ENCODE data around the gene YY1. TPM values are rescaled to one million over a fixed set of nuclear protein-coding genes. Genes with fewer than 3 reads are reported as not detected.

The YY1 gene
- total and polyA plus RNA-seq, 2 of the 8 experiments (the other 6 are each of a cell fraction or from before 2014, with no cell fraction given), result 26.4 to 106 TPM

GRCh38 chr14:100243020-100243419, 4.1 kb downstream of the YY1 start:
- Histone ChIP-seq H3K9ac (replicated peaks in 1 of 4; ENCODE audit: extremely low read depth in 1 of 4, low read depth in 3 of 4, low read length in 3 of 4) (no peak overlapping the region), H3K14ac (ENCODE audit: insufficient read length) (no peak overlapping the region), H3K79me1 (ENCODE audit: low read depth, low read length) (peaks cover 3% of the 10 kb centered on the region), H2AFZ (ENCODE audit: low read length) (no peak overlapping the region), H3K23ac (ENCODE audit: insufficient read length) (no peak overlapping the region), H2BK20ac (ENCODE audit: low read length) (no peak overlapping the region), H3K56ac (replicated peaks; ENCODE audit: insufficient read length, low read depth, low read length) (no peak overlapping the region), H3K4me3 (ENCODE audit: extremely low read depth in 1 of 4, insufficient read depth in 2 of 4, low read depth in 3 of 4, low read length in 4 of 4) (no peak overlapping the region), H3K79me2 (ENCODE audit: control insufficient read depth in 1 of 2, insufficient read depth in 2 of 2, low read length in 2 of 2) (peaks cover 60 to 83% of the 10 kb centered on the region in 2 experiments), H3K27ac (ENCODE audit: low read depth, low read length) (no peak overlapping the region), H3K18ac (ENCODE audit: extremely low read depth, low read length) (no peak overlapping the region), H3K4ac (replicated peaks; ENCODE audit: insufficient read length, low read depth, low read length) (no peak overlapping the region), H4K20me1 (replicated peaks in 1 of 2; ENCODE audit: control insufficient read depth in 1 of 2, insufficient read depth in 2 of 2, low read length in 2 of 2) (peaks cover 26 to 41% of the 10 kb centered on the region in 2 experiments), H2BK12ac (ENCODE audit: low read depth, low read length) (no peak overlapping the region), H2BK120ac (replicated peaks; ENCODE audit: low read depth, low read length) (no peak overlapping the region), H3K36me3 (ENCODE audit: control insufficient read depth in 2 of 4, insufficient read depth in 4 of 4, low read length in 3 of 4) (peaks cover 0 to 5% (median 0%) of the 10 kb centered on the region in 4 experiments; a peak in 2 of 8 replicates), H3K4me2 (ENCODE audit: insufficient read depth in 1 of 2, low read depth in 2 of 2, low read length in 2 of 2) (no peak overlapping the region), H3K4me1 (replicated peaks in 1 of 4; ENCODE audit: control insufficient read depth in 3 of 4, insufficient read depth in 4 of 4, low read length in 3 of 4) (peaks cover 4 to 14% (median 4%) of the 10 kb centered on the region in 4 experiments), H2BK5ac (ENCODE audit: low read depth, low read length) (no peak overlapping the region), H2AK5ac (ENCODE audit: low read depth, low read length) (no peak overlapping the region), H4K5ac (ENCODE audit: insufficient read length, low read depth, low read length) (no peak overlapping the region), H4K8ac (ENCODE audit: extremely low read depth, insufficient read depth, low read length) (no peak overlapping the region), H2BK15ac (ENCODE audit: low read length) (no peak overlapping the region), H4K91ac (replicated peaks; ENCODE audit: insufficient read length, low read length) (no peak overlapping the region), H3K23me2 (ENCODE audit: low read depth, low read length) (no peaks in the 10 kb centered on the region; the same call in 1 of the 2 replicates), H3K9me3 (ENCODE audit: insufficient read depth in 2 of 2, low read depth in 1 of 2, low read length in 1 of 2) (no peaks in the 10 kb centered on the region), H3K27me3 (replicated peaks in 1 of 4; ENCODE audit: control insufficient read depth in 3 of 4, extremely low read depth in 1 of 4, insufficient read depth in 3 of 4, low read length in 3 of 4) (no peaks in the 10 kb centered on the region)
- 92% methylated on average over 3 of the region's 3 CpGs; no CpG with 5 or more reads in 1 of the 2 experiments for WGBS, 2 experiments (ENCODE audit: extremely low coverage in 1 of 2, insufficient coverage in 1 of 2, insufficient read length in 1 of 2, insufficient replicate concordance in 2 of 2, low coverage in 1 of 2, low lambda C conversion rate in 2 of 2, missing lambda C conversion rate in 1 of 2)
- ChIA-PET CTCF (ENCODE audit: partially characterized antibody) (interaction anchor here (0.6 to 1.6 kb wide), 5 partner anchors 20 to 50 kb away, joined by 3 to 5 read pairs (median 4); no protein-coding TSS in a partner anchor), POLR2A (ENCODE audit: partially characterized antibody) (interaction anchor here (1.0 to 3.1 kb wide), 3 partner anchors 11 to 26 kb away, joined by 3 to 11 read pairs (median 4); no protein-coding TSS in a partner anchor)
- TF ChIP-seq SAP30 (IDR thresholded peaks at IDR 0.05; ENCODE audit: insufficient read depth, insufficient replicate concordance, low read length), result no peak
- TF ChIP-seq, protein P1, sequence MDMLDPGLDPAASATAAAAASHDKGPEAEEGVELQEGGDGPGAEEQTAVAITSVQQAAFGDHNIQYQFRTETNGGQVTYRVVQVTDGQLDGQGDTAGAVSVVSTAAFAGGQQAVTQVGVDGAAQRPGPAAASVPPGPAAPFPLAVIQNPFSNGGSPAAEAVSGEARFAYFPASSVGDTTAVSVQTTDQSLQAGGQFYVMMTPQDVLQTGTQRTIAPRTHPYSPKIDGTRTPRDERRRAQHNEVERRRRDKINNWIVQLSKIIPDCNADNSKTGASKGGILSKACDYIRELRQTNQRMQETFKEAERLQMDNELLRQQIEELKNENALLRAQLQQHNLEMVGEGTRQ (IDR thresholded peaks at IDR 0.05; ENCODE audit: low read length), result no peak
- TF ChIP-seq TAF7 (optimal IDR thresholded peaks at IDR 0.05; ENCODE audit: borderline replicate concordance, low read depth, low read length), result no peak
- no peak for TF ChIP-seq RNF2 (IDR thresholded peaks at IDR 0.05; ENCODE audit: borderline replicate concordance, low read depth, low read length, missing control alignments, poor library complexity, severe bottlenecking)
- TF ChIP-seq RBBP5 (IDR thresholded peaks at IDR 0.05; ENCODE audit: borderline replicate concordance, low read depth, low read length), result no peak
- TF ChIP-seq SIN3A (conservative IDR thresholded peaks at IDR 0.05 in 1 of 2, IDR thresholded peaks at IDR 0.05 in 1 of 2; ENCODE audit: low read depth in 1 of 2, low read length in 2 of 2), result no peak
- no peak for TF ChIP-seq CBX8 (IDR thresholded peaks at IDR 0.05; ENCODE audit: borderline replicate concordance, low read depth, low read length)
- no peak for TF ChIP-seq CTBP2 (IDR thresholded peaks at IDR 0.05; ENCODE audit: borderline replicate concordance, insufficient read depth, insufficient read length, low read length)
- TF ChIP-seq CEBPB (IDR thresholded peaks at IDR 0.05; ENCODE audit: low read depth, low read length), result no peak
- FAIRE-seq, result no peak
- DNase-seq (ENCODE audit: low read depth in 1 of 2, low spot score in 2 of 2), result no peak
